GM13976 (cell line): ENCODE measurements around the gene PCGF3.
"Not testable (repeated sequence)": the region's sequence is repeated elsewhere in the genome, so short reads cannot be mapped to it uniquely, and the experiment has no call there.

Experiments used
- DNase-seq: peaks from one replicate; pipeline ENCODE4 v3.0.0; 2012; ENCODE audit warnings: low spot score
- CTCF ChIP-seq: IDR thresholded peaks from 2 replicates; pipeline ENCODE4 v1.5.1; 2012; ENCODE audit warnings: borderline replicate concordance, mild to moderate bottlenecking; ENCODE audit not compliant: insufficient read depth; ENCODE audit errors: extremely low read depth, missing control alignments, control extremely low read depth
- in situ Hi-C: fragments of 300-500 bp; cut with MboI; formaldehyde crosslinking; loops from one replicate; pipeline ENCODE4 v1.12.0; 2022; ENCODE audit warnings: low sequenced_read_pairs, mixed read lengths, inconsistent platforms; ENCODE audit not compliant: unreplicated experiment

PCGF3 gene

GRCh38 chr4:757111-757510, 51.5 kb downstream of the PCGF3 start:
- in situ Hi-C loops: no loop called here
- no peak for DNase-seq
- TF ChIP-seq CTCF: no peak

- DNase-seq, in situ Hi-C loops: not testable (repeated sequence)
Measured at GRCh38 chr4:759810-760209, 54.2 kb downstream of the PCGF3 start.

GRCh38 chr4:760616-761015, 55.0 kb downstream of the PCGF3 start:
- in situ Hi-C loops: no loop called here
- DNase-seq: no peak
- TF ChIP-seq CTCF: no peak

- in situ Hi-C loops: no loop called here
- no peak for TF ChIP-seq CTCF
Measured at GRCh38 chr4:761086-761485, 55.5 kb downstream of the PCGF3 start.

GRCh38 chr4:761739-762138, 56.1 kb downstream of the PCGF3 start:
- DNase-seq: no peak
- in situ Hi-C loops: no loop called here
- no peak for TF ChIP-seq CTCF

More at GRCh38 chr4:761086-761485, 55.5 kb downstream of the PCGF3 start:
- DNase-seq: no peak

GRCh38 chr4:762211-763190, 56.9 kb downstream of the PCGF3 start:
- no peak for DNase-seq
- TF ChIP-seq CTCF: no peak
- in situ Hi-C loops: no loop called here

GRCh38 chr4:763191-763810, 57.7 kb downstream of the PCGF3 start:
- TF ChIP-seq CTCF: no peak
- no peak for DNase-seq
- in situ Hi-C loops: no loop called here
